GM11168 (cell line): ENCODE data around the gene STX8.
"Not testable (repeated sequence)": the region's sequence is repeated elsewhere in the genome, so short reads cannot be mapped to it uniquely, and the experiment has no call there.

ENCODE experiments used
- in situ Hi-C: fragments of 300-500 bp; cut with MboI; formaldehyde crosslinking; loops from one replicate; pipeline ENCODE4 v1.12.0; 2022; ENCODE audit warnings: low sequenced_read_pairs; ENCODE audit not compliant: unreplicated experiment

STX8 gene

DNA sequence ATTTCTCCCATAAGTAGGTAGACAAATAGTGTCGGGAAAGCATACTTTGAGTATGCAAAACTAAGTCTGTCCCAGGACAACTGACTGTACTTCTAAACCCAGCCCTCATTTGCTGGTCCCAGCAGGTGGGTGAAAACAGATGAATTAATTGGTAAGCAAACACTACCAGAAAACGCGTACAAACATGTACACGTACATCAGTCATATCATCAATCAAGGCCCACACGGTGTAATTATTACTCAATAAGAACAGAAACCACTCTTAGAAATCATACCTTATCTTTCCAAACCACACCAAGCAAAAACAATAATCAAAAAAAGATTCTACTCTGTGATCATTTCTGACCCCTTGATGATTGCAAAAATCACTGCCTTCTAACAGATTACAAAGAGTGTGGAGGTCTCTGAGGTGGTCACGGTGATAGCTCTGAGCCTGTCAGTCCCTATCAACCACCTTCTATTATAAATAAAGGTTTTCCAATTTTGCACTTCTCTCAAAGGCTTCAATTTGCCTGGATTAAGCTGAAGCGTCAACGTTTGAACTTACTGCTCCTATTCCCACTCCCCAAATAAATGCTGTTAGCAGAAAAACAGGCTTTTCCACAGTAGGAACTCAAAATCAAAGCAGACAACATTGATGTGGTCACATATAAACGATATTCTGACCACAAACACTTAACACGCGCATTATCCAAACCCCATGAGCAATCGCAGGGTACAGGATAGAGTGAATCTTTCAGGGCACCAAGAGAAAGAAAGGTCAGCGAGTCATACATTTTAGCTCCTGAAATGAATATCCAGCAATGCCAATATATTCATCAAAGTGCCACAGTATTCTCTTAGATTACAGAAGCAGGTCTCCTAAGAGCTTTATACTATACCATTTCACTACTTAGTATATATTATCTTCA, 211.9 kb downstream of the STX8 start:
- in situ Hi-C loops, result no loop called here

DNA sequence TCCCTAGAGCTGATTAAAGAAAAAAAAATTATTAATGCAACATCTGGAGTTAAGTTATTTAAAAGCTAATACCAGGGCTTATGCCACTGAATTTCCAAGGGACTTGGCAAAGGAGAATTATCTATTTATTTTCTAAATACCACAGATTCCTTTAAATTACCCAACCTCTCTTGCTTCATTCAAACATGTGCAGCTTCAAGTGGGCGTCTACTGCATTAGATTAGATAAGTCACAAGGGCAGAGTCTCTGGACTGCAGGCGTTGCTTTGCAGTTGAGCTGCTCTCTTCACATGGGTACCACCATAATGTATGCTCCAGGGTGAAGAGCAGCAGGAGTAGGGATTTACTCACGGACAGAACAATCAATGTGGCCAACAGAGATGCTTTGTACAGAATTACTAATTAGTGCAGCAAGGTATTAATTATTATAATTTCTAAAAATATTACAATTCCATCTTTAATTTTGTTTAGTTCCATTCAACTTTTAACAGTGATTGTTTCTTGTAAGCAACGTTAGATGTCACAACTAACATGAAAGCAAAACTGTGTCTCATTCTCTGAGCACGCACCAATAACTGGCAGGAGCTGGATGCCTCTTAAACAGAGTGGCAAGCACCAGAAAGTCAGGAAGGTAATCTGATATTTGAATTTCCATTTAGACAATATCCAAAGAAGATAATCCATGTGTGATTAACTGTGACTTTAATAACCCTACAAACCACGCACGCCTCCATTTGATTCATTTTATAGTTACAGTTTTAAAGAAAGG, 214.2 kb downstream of the STX8 start:
- in situ Hi-C loops, result no loop called here

DNA sequence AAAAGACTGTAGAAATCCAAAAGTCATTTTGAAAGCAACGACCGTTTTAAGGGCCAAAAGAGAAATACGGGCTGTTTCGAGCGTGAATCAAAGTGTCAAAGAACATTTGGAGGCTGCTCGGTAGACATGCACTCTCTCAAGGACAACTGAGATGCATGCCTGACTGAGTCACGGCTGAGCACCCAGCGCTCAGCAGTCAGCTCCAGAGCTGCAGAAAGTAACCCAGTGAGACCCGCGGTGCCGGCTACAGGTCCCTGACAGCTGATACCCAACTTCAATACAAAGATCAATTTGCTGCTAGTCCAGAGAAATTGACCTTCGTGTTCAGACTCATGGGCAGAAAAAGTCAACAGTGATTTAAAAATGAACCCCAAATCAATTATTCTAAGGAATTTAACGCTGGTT, 214.9 kb downstream of the STX8 start:
- in situ Hi-C loops, result no loop called here

DNA sequence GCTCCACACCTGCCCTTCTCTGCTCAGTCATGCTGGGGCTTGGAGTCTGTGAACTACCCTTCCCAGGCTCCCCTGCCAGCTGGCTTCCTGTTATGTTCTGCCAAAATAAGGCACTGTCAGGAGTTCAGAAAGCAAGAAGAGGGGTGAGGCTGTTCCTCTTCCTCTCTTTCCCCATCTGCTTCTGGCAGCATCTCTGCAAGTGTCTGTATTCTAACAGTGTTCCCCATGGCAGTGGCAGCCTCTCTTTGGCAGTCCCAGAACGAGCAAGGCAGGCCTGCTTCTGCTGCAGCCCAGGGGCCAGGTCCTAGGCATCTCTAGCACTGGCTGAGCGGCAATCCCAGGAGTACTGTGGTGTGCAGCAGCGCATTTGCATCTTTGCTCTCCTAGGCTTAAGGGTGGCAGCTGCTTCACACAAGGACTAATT, 219.1 kb downstream of the STX8 start:
- in situ Hi-C loops, result no loop called here

DNA sequence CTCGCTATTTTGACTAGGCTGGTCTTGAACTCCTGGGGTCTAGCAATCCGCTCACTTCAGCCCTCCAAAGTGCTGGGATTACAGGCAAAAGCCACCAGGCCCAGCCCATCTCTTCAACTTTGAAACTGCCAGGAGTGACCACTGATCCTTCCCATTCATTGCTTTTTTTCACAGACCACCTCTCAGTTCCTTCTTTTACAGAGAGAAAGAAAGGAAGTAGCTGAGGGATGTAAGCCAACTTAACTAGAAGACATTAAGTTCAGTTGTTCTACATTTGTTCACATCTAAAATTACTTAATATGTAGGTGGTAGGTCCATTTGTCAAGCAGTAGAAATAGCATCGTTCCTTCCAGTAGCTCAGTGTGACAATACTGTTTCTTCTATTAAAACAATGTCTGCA, 219.8 kb downstream of the STX8 start:
- in situ Hi-C loops, result no loop called here

DNA sequence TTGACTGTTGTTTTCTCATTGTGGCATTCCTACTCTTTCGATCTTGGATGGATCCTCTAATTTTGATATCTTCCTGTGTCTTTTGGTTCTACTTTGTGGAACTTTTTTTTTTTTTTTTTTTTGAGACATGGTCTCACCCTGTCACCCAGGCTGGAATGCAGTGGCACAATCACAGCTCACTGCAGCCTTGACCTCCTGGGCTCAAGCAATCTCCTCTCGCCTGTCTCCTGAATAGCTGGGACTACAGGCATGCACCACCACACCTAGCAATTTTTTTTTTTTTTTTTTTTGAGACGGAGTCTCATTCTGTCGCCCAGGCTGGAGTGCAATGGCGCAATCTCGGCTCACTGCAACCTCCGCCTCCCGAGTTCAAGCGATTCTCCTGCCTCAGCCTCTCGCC, 220.4 kb downstream of the STX8 start:
- in situ Hi-C loops, result not testable (repeated sequence)

DNA sequence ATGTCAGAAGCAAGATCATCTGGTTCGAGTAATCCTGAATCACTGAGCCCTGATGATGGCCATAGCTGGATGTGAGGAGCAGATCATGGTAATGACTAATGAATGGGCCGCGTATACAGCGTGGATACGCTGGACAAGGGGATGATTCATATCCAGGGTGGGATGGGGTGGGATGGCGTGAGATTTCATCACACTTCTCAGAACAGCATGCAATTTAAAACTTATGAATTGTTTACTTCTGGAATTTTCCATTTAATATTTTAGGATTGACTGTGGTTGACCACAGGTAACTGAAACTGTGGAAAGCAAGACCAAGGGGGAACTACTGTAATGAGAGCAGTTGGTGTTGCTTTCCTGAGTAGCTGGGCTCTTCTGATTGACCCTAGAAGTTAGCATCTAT, 225.5 kb downstream of the STX8 start:
- in situ Hi-C loops, result no loop called here

DNA sequence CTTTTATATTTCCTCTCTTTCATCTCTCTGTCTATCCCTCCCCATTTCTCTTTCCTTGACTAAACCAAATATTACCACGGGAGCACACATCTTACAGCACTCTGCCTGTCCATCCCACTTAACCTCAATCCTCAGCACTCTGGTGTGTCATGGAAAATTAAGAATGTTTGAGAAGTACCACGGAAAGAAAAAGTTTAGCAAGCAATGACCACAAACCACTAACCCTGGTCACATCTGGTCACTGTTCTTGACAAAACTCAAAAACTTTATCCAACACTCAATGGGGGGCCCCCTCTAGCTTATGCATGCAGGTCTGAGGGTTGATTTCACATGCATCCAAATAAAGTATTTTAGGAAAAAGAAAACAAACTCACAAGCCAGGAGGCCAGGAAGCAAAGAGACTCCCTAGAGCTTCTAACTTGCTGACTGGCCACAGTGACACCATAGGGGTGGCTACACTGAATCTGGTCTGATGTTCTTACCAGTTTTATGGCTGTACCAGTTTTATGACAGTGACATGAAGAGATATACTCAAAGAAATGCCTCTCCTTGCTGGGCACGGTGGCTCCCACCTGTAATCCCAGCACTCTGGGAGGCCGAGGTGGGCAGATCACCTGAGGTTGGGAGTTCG, 229.2 kb downstream of the STX8 start:
- in situ Hi-C loops, result no loop called here

DNA sequence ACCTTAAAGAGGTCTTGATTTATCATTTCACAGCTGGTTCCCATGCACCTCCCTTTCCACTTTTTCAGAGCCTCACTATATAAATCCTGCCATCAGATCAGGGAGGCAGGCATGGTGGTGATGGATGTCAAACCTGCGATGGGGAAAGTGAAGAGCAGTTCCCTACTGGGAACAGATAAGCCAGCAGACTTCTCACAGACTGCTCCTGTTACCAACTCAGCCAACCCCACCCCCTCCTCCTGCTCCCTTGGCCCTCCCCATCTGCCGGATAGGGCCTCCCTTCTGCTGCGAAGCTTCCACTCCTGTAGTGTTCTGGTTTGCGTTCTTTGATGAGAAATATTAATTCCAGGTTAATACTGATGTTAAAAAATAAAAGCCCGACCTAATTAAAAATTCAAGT, 232.1 kb downstream of the STX8 start:
- in situ Hi-C loops, result no loop called here

DNA sequence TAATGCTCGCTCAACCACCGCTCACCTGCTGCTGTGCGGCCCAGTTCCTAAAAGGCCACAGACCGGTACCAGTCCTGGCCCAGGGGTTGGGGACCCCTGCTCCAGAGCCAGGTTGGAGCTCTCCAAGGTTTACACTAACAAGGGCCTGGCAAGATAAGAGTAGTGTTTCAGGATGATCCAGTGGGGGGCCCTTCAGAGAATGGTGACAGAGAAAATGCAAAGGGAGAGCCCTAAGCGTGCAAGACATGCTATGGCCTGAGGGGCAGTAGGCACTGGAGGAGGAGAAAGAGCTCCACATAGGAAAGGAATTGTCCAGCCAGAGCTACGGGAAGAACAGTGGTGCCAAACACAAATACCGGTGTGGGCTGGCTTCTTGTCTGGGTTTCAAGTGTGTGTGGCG, 233.4 kb downstream of the STX8 start:
- in situ Hi-C loops, result no loop called here

DNA sequence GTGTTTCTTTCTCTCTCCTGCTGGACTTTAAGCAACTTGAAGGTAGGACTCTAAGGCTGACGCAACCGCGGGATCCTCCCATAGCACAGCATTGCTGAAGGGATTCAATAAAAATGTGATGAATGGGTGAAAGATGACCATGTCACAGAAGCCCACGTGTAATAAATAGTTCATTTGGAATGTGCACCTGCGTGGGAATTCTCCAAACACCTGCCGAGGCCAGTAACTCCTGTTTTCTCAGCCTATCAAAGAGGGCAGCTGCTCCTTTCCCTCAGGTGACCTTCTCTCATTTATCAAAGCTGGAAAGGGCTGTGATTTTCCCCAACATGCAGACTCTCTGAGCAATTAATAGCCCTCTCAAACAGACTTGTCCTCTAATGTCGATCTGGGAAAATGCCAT, 235.7 kb downstream of the STX8 start:
- in situ Hi-C loops, result no loop called here

DNA sequence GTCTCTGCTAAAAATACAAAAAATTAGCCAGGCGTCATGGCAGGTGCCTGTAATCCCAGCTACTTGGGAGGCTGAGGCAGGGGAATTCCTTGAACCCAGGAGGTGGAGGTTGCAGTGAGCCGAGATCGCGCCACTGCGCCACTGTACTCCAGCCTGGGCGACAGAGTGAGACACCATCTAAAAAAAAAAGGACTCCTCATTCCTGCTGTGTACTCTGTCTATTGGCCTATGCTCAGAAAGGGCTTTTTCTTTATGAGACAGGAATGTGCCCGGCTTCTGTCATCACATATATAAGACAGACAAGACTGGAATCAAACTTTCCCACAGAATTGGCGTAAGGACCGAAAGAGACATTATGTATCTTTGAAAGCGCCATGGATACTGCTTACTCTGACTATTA, 236.1 kb downstream of the STX8 start:
- in situ Hi-C loops, result not testable (repeated sequence)

DNA sequence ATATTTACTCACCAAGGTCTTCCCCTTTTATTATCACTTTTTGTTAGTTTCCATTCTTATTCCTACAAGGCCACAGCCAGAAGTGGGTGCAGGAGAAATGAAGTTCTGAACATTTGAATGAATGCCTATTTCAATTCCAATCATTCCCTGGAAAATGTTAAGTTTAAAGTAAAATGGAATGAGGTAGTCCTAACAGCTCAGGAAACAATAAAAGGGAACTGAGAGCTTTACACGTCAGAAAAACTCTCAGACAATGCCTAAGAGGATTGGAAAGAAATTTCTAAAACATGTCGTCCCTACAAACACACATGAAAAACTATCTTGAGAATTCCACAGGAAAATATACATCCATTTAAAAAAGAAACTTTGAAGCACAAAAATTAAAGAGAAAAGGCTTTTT, 238.8 kb downstream of the STX8 start:
- in situ Hi-C loops, result no loop called here

DNA sequence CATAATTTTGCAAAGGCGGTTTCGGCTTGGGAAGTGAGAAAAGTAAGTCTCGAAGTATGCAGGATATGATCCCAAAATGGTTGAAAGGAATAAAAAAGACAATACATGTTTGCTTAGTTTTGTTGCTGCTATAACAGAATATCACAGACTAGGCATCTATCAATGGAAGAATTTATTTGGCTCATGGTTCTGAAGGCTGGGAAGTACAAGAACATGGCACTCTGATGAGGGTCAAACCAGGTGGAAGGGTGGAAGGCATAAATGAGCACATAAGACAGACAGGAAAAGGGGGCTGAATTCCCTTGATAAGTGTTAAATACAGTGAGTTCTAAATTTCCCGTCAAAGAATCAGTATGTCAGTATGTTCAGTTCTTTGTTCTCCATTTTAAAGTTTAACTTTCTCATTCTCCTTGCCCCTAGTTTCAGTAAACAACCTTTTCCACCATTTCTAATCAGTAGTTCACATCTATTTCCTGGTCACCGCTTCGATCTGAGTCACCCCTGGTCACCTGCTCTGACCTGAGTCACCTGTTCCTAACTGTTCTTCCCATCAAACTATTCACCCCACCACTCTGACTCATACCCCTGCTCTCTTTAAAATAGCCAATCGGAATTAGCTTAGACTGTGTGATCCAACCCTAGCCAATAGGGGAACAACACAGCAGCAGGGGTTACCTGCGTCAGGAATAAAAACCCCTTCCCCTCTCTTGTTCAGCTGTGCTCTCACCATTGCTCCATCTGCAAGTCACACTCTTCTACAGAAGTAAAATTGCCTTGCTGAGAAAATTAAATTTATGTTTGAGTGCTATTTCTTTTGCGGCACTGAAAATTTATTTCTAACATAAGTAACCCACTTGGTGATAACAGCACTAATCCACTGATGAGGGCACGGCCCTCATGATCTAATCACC, 240.8 kb downstream of the STX8 start:
- in situ Hi-C loops, result no loop called here

DNA sequence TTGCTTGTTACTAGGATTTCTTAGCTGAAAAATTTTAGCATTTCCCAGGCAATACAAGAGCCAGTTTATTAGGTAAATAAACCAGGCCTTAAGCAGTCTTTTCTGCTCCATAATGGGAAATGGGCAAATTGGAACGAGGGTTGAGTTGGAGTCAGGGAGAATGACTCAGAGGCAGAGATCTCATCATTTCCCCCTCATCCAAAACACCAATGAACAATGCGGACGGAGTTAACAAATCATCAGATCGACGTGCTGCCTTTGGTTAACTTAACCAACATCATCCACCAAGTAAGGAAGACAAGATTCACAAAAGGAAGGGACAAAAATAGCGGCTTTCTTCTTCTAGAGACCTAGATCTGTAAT, 243.5 kb downstream of the STX8 start:
- in situ Hi-C loops, result no loop called here

DNA sequence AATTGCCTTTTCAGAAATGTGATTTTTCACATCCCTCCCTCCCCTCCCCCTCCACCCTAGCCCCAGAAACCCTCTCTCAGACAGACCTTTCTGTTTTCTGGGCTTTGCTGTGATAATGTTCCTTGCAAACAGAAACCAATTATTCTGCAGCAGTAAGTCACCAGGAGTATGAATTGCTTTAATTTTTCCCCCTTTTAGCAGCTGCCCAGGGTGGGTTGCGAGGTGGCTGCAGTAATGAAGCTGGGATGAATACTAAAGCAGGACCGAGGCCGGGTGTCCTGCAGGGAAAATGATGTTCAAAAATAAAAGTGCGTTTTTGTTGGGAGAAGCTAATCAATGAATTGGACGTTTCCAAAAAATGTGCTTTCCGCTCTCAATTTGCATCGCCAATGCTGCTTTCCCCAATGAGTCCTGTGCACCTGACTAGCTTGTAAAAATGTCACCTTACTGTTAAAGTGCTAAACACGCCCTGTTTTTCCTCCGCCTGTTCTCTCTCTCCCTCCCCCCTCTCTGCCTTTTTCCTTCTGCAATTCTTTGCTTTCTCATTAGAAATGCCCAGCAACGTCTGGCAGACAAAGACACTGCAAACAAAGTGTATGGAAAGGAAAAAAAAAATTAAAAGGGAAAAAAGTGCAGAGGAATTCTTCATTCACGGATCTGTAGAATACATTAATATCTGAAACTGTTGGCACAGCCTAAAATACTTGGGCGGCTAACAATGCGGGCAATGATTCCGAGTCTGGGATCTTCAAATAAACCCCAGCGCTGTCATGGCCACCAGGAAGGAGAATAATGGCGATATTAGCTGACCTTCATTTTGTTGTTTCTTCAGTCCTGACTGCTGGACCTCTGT, 244.1 kb downstream of the STX8 start:
- in situ Hi-C loops, result no loop called here

DNA sequence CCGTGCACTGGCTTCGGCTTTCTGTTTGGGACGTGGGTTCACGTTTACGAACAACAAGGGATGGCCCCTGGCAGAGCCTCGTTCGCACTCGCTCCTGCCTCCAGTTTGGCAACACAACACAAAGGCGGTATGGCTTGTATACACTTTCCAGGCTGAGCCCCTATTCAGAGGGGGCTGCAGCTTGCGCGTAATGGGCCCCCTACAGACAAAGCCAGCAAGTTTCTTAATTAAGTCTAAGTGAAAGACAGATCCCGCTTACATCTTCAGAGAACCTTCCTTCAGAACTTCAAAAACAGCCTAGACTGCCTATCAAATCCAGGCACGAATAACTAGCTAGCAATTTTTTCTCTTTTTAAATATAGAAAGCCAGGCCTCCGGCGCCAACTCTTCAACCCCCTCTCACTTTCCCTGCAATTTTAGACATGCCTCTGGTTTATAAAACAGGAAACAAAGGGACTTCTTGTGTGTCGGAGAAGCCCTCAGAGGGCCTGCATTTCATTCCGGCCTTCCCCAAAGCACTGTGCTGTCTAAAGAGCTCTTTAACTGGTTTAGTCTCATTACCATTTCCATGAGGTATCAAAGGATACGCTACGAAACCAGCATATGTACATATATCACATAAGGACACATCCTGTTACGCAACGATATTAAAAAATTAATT, 244.9 kb downstream of the STX8 start:
- in situ Hi-C loops, result no loop called here

DNA sequence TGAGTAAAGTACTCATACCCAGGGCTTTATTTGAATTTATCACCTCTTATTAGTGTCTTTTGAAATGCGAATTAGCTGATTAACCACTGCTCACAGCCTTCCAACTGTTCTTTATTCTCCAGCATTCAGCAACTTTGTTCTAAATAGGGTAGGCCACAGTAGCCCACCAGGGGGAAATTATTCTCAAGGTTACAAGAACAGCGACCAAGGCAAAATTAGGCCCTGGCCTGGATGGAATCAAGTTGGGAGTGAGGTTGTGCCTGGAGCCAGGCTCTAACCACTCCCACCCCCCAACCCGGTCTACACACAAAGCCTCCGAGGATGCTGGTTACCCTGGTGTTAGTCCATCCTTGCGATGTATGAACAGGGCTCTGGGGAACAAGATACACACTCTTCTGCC, 245.5 kb downstream of the STX8 start:
- in situ Hi-C loops, result no loop called here
